HepG2 (cell line): ENCODE data around the gene ABCG1. TPM values are rescaled to one million over a fixed set of nuclear protein-coding genes. Genes with fewer than 3 reads are reported as not detected.

Experiments used
- ATAC-seq: fragments of 200-7000 bp; cut with Tn5 transposase; 3 replicates; pipeline ENCODE4 v1.9.1; 2020; ENCODE audit warnings: mild to moderate bottlenecking, moderate library complexity
- BruUV-seq: library from RNA; stranded (reverse); fragments of 400-500 nt; replicated peaks from 2 replicates; lab custom pipeline; 2021; lab: Mats Ljungman, UMichigan
- CTCF ChIA-PET: fragments of 300-600 bp; formaldehyde crosslinking; extraction: SDS; loops from one replicate; lab custom pipeline; 2021; ENCODE audit warnings: low total read pairs, inconsistent platforms, low intra/inter-chr PET ratio; lab: Yijun Ruan, JAX
- POLR2A ChIA-PET: fragments of 350-600 bp; sonication (Branson Sonifier 250); formaldehyde crosslinking; loops from one replicate; lab custom pipeline; 2020; ENCODE audit warnings: antibody characterized with exemption, inconsistent platforms; lab: Yijun Ruan, JAX
- DNase-seq: peaks from one replicate; pipeline ENCODE4 v3.0.0-alpha.2; 2015; ENCODE audit warnings: low spot score
- FAIRE-seq: peaks from 3 replicates; lab custom pipeline; 2011; peaks lifted over from hg19 to GRCh38; lab: Jason Lieb, UNC
- H2AFZ ChIP-seq: one replicate; pipeline ENCODE4 v1.6.1; 2011; ENCODE audit warnings: low read length, inconsistent platforms
- H3K27ac ChIP-seq: fragments of 300-600 bp; 3 replicates; pipeline ENCODE4 v1.8.0; 2011; ENCODE audit warnings: mixed run types, mild to moderate bottlenecking, mixed read lengths, low read length, inconsistent platforms; ENCODE audit not compliant: insufficient read depth; ENCODE audit errors: extremely low read length
- H3K27me3 ChIP-seq, 2 experiments: fragments of 200-600 bp in 1 of 2; 2 replicates in 1 of 2; 3 replicates in 1 of 2; pipeline versions ENCODE4 v1.6.0 to v1.8.0; 2011; ENCODE audit warnings: low read length in 2 of 2, mild to moderate bottlenecking in 2 of 2, moderate library complexity in 2 of 2, inconsistent platforms in 1 of 2; ENCODE audit not compliant: insufficient read depth in 2 of 2, control insufficient read depth in 1 of 2
- H3K36me3 ChIP-seq, 2 experiments: fragments of 200-600 bp in 1 of 2; replicated peaks in 1 of 2; 2 replicates in 1 of 2; 3 replicates in 1 of 2; pipeline versions ENCODE4 v1.5.1 to v1.8.0; 2011; ENCODE audit warnings: low read length in 2 of 2, inconsistent platforms in 1 of 2; ENCODE audit not compliant: insufficient read depth in 2 of 2, control insufficient read depth in 1 of 2
- H3K4me1 ChIP-seq: 2 replicates; pipeline ENCODE4 v1.5.1; 2012; ENCODE audit warnings: low read length, inconsistent platforms; ENCODE audit not compliant: insufficient read depth
- H3K4me2 ChIP-seq: 2 replicates; pipeline ENCODE4 v1.6.0; 2011; ENCODE audit warnings: low read depth, low read length, inconsistent platforms
- H3K4me3 ChIP-seq, 3 experiments: fragments of 200-600 bp in 1 of 3; sonication (generic), shearing (Covaris generic) in 1 of 3; replicated peaks in 1 of 3; 2 replicates each; pipeline ENCODE4 v1.5.1; 2011 to 2016; ENCODE audit warnings: low read length in 3 of 3, inconsistent platforms in 2 of 3, low read depth in 2 of 3, mild to moderate bottlenecking in 2 of 3, control low read depth in 1 of 3, mixed read lengths in 1 of 3; ENCODE audit not compliant: insufficient read depth in 1 of 3
- H3K79me2 ChIP-seq: one replicate; pipeline ENCODE4 v1.6.1; 2011; ENCODE audit warnings: low read length, inconsistent platforms; ENCODE audit not compliant: insufficient read depth
- H3K9ac ChIP-seq: 2 replicates; pipeline ENCODE4 v1.6.0; 2011; ENCODE audit warnings: mild to moderate bottlenecking, low read depth, low read length, inconsistent platforms; ENCODE audit not compliant: insufficient read depth
- H3K9me3 ChIP-seq: 2 replicates; pipeline ENCODE4 v1.5.1; 2012; ENCODE audit warnings: mild to moderate bottlenecking, low read length
- H4K20me1 ChIP-seq: 2 replicates; pipeline ENCODE4 v1.6.0; 2011; ENCODE audit warnings: inconsistent platforms, mild to moderate bottlenecking, low read length, moderate library complexity; ENCODE audit not compliant: insufficient read depth
- CHD4 ChIP-seq: fragments of 200-600 bp; sonication (generic); IDR thresholded peaks from 2 replicates; pipeline ENCODE4 v1.7.0; 2017; ENCODE audit warnings: mild to moderate bottlenecking, low read length, borderline replicate concordance
- JARID2 ChIP-seq: sonication (generic); formaldehyde crosslinking; IDR thresholded peaks from 2 replicates; pipeline ENCODE4 v1.8.1; 2023; ENCODE audit warnings: missing genetic modification reagents, inconsistent platforms; ENCODE audit not compliant: insufficient replicate concordance
- MED13 ChIP-seq: sonication (generic); formaldehyde crosslinking; IDR thresholded peaks from 2 replicates; pipeline ENCODE4 v1.5.0; 2020; ENCODE audit warnings: missing genetic modification reagents
- WGBS: methylation state at CpG from one replicate; pipeline ENCODE4 v1.1.6; 2017; ENCODE audit warnings: low lambda C conversion rate; 5-methylcytosine and 5-hydroxymethylcytosine counted together
- in situ Hi-C: cut with HindIII; loops from 2 replicates; pipeline ENCODE4 v1.10.0; 2017; ENCODE audit warnings: low pct_unique_long_range_greater_than_20kb; ENCODE audit not compliant: extremely low pct_ligation_motif_present
- intact Hi-C: fragments of 100-400 bp; cut with micrococcal nuclease; formaldehyde crosslinking; loops from one replicate; pipeline ENCODE4 v1.10.0; 2022; ENCODE audit not compliant: unreplicated experiment
- polyA plus RNA-seq, 8 experiments: library from polyadenylated mRNA; depleted of rRNA in 3 of 8; stranded (reverse) in 7 of 8; unstranded in 1 of 8; fragments of >200 nt; fragmentation: Illumina TruSeq in 4 of 8; extraction: Trizol in 4 of 8; gene quantifications; 2 replicates each; pipeline versions ENCODE4 v1.2.1 to v1.2.3, GENCODE V29; 2011 to 2016; ENCODE audit warnings: low read depth in 4 of 8, missing spikeins in 1 of 8, mixed read lengths in 1 of 8; ENCODE audit not compliant: insufficient read depth in 1 of 8
- total RNA-seq, 5 experiments: library from RNA; depleted of rRNA; stranded (reverse); fragments of >200 nt; fragmentation: Illumina TruSeq; extraction: Trizol; gene quantifications; 2 replicates each; pipeline ENCODE4 v1.2.3, GENCODE V29; 2016; ENCODE audit warnings: low read depth in 1 of 5
- TF ChIP-seq, protein P1 (sequence below): fragments of 450-650 bp; IDR thresholded peaks from 2 replicates; pipeline ENCODE4 v1.6.1; 2016
- TF ChIP-seq, protein P2 (sequence below): sonication (generic); formaldehyde crosslinking; IDR thresholded peaks from 2 replicates; pipeline ENCODE4 v1.4.0; 2020; ENCODE audit warnings: missing genetic modification reagents, borderline replicate concordance
- TF ChIP-seq, protein P3 (sequence below): sonication (generic); formaldehyde crosslinking; IDR thresholded peaks from 2 replicates; pipeline ENCODE4 v1.4.0; 2020; ENCODE audit warnings: mild to moderate bottlenecking, missing genetic modification reagents

Gene ABCG1
- total and polyA plus RNA-seq, 2 of the 13 experiments (the other 11 are each of a cell fraction or from before 2014, with no cell fraction given) = 0.04 TPM; not detected in 1

DNA sequence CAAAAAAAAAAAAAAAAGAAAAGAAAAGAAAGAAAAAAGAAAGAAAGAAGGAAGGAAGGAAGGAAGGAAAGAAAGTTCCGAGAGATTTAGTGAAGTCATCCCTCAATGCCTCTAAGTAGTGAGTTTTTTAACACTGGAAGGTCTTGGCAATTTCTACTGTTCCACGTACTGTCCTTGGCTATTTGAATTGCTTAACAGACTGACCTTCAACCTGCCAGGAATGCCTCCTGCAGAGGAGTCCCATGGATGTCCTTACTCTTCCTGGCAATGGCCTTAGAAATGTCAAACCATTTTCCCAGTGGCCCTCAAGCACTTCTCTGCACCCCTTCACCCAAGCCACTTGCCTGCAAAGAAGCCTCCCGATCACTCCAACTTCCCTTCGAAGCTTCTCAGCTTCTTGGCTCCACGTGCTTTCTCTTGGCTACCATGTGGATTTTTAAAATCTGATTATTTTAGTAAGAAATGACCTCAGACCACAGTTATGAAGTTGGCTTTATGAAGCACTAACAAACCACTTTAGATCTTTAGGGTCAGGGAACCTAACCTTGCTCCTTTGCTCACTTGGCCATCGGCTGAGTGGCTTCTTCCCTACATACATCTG is 43.7 kb upstream of the ABCG1 start:
- Histone ChIP-seq H3K36me3 (no peaks in the 10 kb centered on the region), H3K9ac (no peak overlapping the region), H3K27ac (no peak overlapping the region), H3K4me1 (no peaks in the 10 kb centered on the region), H3K4me2 (no peak overlapping the region), H3K9me3 (no peaks in the 10 kb centered on the region), H2AFZ (no peak overlapping the region), H3K4me3 (no peak overlapping the region), H3K27me3 (peaks cover 0 to 6% of the 10 kb centered on the region in 2 experiments; a peak in 1 of 5 replicates), H3K79me2 (no peaks in the 10 kb centered on the region), H4K20me1 (no peaks in the 10 kb centered on the region)
- FAIRE-seq = no peak
- intact Hi-C loops = no loop called here
- WGBS = 42% methylated on average over 6 of the region's 6 CpGs
- ChIA-PET POLR2A (no interaction called here), CTCF (no interaction called here)
- no peak for ATAC-seq
- in situ Hi-C loops = no loop called here
- BruUV-seq = no TSS peak
- TF ChIP-seq, protein P1, sequence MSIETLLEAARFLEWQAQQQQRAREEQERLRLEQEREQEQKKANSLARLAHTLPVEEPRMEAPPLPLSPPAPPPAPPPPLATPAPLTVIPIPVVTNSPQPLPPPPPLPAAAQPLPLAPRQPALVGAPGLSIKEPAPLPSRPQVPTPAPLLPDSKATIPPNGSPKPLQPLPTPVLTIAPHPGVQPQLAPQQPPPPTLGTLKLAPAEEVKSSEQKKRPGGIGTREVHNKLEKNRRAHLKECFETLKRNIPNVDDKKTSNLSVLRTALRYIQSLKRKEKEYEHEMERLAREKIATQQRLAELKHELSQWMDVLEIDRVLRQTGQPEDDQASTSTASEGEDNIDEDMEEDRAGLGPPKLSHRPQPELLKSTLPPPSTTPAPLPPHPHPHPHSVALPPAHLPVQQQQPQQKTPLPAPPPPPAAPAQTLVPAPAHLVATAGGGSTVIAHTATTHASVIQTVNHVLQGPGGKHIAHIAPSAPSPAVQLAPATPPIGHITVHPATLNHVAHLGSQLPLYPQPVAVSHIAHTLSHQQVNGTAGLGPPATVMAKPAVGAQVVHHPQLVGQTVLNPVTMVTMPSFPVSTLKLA = peak; percentile 99
- no peak for TF ChIP-seq JARID2
- no peak for DNase-seq

DNA sequence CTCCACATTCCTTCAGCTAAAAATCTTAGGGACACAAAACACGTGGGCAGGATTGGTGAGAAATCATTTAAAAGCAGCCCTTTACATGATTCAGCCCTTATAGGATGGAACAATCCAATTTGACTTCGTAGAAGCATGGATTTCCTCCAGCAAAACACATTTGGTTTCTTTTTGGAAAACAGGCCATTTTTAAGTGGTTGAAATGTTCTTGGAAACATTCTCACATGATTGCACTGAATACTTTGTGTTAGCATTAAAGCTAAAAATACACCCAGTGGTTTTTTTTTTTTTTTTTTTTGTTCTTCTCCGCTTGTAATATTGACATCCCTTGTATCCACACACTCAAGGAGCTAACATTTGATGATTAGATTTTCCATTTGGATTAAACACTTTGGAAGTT is 42.1 kb upstream of the ABCG1 start:
- 5% methylated on average over 3 of the region's 3 CpGs for WGBS
- H3K27ac ChIP-seq = no peak overlapping the region

More for the DNA sequence above, 42.1 kb upstream of the ABCG1 start:
- no peak overlapping the region for H3K4me2 ChIP-seq
- peaks cover 0 to 6% of the 10 kb centered on the region in 2 experiments; a peak in 1 of 5 replicates for H3K27me3 ChIP-seq
- ATAC-seq (no peak), FAIRE-seq (no peak), DNase-seq (no peak)
- in situ Hi-C loops (no loop called here), intact Hi-C loops (no loop called here)
- no peak overlapping the region for H3K4me3 ChIP-seq
- H3K9ac ChIP-seq = no peak overlapping the region
- H2AFZ ChIP-seq = no peak overlapping the region
- no peaks in the 10 kb centered on the region for H3K36me3 ChIP-seq
- ChIA-PET POLR2A (no interaction called here), CTCF (no interaction called here)
- H3K9me3 ChIP-seq = no peaks in the 10 kb centered on the region
- no TSS peak for BruUV-seq
- TF ChIP-seq, protein P2, sequence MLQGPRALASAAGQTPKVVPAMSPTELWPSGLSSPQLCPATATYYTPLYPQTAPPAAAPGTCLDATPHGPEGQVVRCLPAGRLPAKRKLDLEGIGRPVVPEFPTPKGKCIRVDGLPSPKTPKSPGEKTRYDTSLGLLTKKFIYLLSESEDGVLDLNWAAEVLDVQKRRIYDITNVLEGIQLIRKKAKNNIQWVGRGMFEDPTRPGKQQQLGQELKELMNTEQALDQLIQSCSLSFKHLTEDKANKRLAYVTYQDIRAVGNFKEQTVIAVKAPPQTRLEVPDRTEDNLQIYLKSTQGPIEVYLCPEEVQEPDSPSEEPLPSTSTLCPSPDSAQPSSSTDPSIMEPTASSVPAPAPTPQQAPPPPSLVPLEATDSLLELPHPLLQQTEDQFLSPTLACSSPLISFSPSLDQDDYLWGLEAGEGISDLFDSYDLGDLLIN = no peak
- TF ChIP-seq MED13 (CRISPR knock-in tag) (no peak), CHD4 (no peak)
- TF ChIP-seq, protein P3, sequence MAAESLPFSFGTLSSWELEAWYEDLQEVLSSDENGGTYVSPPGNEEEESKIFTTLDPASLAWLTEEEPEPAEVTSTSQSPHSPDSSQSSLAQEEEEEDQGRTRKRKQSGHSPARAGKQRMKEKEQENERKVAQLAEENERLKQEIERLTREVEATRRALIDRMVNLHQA (CRISPR knock-in tag) = no peak
- TF ChIP-seq, all 625 proteins: peak for 0
- Histone ChIP-seq H3K4me1 (no peaks in the 10 kb centered on the region), H3K79me2 (no peaks in the 10 kb centered on the region), H4K20me1 (no peaks in the 10 kb centered on the region)
